HG03097 (cell line): ENCODE results near the gene TBX1.
"Not testable (repeated sequence)": the region's sequence is repeated elsewhere in the genome, so short reads cannot be mapped to it uniquely, and the experiment has no call there.

ENCODE experiments used
- ATAC-seq: cut with Tn5 transposase; IDR thresholded peaks from one replicate; pipeline ENCODE4 v1.9.1; 2021; ENCODE audit not compliant: unreplicated experiment, low FRiP score

The TBX1 gene

DNA sequence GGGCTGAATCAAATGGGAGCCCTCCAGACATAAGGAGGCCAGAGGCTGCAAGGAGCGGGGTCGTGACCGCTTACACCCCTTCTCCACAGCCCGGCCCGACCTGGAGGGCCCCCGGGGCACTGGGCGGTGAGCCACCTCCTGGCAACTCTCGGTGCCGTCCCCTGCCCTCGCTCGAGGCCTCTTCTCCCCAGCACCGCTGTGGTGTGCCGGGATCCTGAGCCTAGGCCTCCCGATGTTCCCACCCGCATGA is 37.7 kb upstream of the TBX1 start:
- no peak for ATAC-seq

DNA sequence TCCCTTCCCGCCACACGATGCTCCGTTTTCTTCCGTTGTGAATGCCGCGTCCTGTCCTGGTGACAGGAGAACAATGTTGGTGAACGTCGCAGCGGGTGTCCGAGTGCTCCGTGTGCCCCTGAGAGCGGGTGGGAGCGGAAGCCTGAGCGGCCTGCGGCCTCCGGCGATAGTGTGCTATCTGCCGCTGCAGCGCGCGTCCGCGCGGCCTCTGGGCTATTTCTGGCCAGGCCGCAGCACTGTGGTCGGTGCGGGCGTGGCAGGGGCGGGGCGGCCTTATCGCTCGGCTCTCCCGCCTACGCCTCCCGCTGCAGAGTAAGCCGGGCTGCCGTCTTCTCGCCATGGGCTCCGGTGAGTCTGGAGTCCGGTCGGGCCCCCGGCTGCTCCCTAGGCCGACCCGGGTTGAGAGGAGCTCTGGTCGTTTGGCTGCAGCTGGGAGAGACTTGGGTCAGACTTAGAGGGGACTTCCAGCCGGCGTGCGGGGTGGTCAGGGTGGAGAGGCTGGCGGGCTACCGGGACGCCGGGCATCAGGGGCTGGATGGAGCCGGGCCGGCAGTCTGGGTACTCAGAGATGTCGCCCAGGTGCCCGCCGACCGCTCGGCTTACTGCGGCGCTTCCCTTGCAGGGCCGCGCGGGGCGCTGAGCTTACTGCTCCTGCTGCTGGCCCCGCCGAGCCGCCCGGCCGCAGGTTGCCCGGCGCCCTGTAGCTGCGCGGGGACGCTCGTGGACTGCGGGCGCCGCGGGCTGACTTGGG is 37.2 kb upstream of the TBX1 start, which contains the start of gene GP1BB:
TSS of gene GP1BB (plus strand) at position 308 of the 751 bp plus-strand sequence. CDS start at position 339, 31 bp downstream.
- no peak for ATAC-seq

DNA sequence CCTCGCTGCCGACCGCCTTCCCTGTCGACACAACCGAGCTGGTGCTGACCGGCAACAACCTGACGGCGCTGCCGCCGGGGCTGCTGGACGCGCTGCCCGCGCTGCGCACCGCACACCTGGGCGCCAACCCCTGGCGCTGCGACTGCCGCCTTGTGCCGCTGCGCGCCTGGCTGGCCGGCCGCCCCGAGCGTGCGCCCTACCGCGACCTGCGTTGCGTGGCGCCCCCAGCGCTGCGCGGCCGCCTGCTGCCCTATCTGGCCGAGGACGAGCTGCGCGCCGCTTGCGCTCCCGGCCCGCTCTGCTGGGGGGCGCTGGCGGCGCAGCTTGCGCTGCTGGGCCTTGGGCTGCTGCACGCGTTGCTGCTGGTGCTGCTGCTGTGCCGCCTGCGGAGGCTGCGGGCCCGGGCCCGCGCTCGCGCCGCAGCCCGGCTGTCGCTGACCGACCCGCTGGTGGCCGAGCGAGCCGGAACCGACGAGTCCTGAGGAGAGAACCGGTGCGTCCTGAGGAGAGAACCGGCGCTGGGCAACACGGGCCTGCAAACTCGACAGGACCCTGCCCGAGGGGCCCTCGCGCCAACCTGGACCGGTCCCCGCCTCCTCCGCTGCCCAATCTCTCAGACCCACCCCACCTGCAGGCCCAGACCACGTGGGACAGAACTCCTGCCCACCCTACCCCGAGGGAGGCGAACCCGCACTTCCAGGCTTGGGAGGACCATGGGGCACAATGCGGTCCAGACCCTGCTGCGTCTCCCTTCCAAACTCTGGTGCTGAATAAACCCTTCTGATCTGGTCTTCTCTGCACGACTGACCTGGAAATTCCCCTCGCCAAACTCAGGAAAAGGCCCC is 36.4 kb upstream of the TBX1 start:
- ATAC-seq, result no peak

DNA sequence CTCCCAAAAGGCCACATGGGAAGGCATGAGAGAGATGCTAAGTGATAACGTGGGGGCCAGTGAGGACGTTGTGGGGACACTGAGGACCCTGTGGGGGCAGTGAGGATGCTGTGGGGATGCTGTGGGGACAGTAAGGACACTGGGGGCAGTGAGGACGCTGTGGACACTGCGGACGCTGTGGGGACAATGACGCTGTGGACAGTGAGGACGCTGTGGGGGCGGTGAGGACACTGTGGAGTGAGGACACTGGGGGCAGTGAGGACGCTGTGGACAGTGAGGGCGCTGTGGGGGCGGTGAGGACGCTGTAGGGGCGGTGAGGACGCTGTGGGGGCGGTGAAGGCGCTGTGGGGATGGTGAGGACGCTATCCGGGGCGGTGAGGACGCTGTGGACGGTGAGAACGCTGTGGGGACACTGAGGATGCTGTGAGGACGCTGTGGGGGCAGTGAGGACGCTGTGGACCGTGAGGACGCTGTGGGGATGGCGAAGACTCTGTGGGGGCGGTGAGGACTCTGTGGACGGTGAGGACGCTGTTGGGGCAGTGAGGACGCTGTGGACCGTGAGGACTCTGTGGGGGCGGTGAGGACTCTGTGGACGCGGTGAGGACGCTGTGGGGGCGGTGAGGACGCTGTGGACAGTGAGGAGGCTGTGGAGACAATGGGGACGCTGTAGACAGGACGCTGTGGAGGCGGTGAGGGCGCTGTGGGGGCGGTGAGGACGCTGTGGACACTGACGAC is 35.5 kb upstream of the TBX1 start:
- ATAC-seq, result no peak

DNA sequence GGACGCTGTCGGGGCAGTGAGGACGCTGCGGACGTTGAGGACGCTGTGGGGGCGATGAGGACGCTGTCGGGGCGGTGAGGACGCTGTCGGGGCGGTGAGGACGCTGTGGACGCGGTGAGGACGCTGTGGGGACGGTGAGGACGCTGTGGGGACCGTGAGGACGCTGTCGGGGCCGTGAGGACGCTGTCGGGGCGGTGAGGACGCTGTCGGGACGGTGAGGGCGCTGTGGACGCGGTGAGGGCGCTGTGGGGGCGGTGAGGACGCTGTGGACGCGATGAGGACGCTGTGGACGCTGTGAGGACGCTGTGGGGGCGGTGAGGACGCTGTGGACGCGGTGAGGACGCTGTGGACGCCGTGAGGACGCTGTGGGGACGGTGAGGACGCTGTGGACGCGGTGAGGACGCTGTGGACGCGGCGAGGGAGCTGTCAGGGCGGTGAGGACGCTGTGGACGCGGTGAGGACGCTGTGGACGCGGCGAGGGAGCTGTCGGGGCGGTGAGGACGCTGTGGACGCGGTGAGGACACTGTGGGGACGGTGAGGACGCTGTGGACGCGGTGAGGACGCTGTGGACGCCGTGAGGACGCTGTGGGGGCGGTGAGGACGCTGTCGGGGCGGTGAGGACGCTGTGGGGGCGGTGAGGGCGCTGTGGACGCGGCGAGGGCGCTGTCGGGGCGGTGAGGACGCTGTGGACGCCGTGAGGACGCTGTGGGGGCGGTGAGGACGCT is 34.4 kb upstream of the TBX1 start:
- not testable (repeated sequence) for ATAC-seq

DNA sequence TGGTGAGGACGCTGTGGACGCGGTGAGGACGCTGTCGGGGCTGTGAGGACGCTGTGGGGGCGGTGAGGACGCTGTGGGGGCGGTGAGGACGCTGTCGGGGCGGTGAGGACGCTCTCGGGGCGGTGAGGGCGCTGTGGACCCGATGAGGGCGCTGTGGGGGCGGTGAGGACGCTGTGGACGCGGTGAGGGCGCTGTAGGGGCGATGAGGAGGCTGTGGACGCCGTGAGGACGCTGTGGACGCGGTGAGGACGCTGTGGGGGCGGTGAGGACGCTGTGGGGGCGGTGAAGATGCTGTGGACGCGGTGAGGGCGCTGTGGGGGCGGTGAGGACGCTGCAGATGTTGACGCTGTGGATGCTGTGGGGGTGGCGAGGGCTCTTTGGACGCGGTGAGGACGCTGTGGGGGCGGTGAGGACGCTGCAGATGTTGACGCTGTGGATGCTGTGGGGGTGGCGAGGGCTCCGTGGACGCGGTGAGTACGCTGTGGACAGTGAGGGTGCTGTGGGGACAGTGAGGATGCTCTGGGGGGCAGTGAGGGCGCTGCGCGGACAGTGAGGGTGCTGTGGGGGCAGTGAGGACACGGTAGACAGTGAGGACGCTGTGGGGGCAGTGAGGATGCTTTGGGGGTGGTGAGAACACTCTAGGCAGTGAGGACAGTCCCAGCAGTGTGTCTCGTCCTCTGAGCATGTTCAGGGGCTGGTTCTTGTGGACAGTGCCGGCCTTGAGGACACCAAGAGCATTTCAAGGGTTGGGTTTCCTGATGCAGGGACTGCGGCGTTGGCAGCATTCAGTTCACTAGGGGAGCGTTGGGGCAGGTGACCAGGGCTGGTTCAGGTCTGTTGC is 33.0 kb upstream of the TBX1 start:
- no peak for ATAC-seq

DNA sequence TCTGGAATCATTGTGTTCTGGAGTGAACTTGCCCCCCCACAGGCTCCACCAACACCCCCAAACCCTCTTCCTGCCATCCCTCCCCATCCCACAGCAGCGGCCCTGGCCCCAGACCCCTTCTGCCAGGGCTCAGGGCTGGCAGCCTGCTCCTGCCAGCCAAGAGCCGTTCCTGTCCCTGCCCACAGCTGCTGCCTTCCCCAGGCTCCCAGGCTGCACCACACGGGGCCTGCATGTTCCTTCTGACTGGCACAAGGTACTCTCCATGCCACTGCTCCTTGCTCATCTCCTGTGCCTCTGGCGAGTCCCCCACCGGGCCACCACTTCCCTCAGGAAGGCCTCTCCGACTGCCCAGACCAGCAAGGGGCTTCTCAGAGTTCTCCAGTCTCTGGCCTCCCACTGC is 32.3 kb upstream of the TBX1 start:
- ATAC-seq, result no peak

DNA sequence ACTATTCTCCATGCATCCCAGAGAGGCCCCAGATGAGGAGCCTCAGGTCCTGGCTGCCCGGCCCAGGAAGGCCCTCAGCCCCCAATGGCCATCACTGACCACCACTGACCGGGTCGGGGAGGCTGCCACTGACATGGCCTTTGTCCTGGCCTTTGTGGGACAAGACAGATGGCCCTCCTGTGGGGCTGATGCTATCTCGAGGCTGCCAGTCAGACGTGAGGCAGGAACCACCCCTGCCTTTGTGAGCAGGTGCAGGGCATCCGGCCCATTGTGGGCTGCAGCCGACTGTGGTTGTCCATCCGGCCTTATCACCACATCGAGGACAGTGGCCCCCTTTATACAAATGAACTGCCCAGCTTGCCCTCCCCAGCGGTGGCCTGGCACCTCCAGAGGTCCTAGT is 31.7 kb upstream of the TBX1 start:
- ATAC-seq, result no peak

DNA sequence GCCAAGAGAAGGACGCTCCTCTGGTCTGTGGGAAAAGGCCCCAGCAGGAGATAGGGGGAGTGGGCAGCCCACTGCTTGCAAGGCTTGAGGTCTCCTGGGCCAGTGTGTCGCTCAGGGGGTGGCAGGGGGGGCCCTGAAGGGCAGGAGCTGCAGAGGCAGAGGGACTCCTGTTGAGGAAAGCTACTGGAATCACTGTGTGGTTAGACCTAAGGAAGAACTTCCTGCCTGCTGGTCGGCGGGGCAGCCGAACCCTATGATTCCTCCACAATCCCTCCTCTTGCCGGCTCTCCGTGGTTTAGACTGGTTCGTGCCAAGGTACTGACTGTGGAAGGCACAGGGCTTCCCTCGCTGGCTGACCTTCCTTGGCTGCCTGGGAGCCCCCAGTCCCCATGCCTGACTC is 31.1 kb upstream of the TBX1 start:
- no peak for ATAC-seq

DNA sequence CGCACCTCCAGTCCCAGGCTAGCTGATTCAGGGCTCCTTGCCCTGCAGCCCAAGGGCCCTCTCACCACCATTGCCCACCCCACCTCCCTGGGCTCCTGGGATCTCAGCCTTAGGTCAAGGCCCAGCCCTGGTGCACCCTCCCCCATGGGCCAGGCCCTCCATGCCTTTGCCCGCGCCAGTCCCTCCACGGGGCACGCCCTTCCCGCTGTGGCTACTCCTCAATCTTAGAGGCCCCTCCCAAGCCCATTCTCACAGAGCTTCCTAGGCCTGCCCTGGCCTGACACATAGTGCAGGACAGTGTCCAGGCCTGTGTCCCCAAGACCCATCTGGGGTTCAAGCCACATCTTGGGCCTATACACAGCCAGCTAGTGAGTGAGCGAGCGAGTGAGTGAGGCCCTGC is 30.4 kb upstream of the TBX1 start:
- no peak for ATAC-seq

DNA sequence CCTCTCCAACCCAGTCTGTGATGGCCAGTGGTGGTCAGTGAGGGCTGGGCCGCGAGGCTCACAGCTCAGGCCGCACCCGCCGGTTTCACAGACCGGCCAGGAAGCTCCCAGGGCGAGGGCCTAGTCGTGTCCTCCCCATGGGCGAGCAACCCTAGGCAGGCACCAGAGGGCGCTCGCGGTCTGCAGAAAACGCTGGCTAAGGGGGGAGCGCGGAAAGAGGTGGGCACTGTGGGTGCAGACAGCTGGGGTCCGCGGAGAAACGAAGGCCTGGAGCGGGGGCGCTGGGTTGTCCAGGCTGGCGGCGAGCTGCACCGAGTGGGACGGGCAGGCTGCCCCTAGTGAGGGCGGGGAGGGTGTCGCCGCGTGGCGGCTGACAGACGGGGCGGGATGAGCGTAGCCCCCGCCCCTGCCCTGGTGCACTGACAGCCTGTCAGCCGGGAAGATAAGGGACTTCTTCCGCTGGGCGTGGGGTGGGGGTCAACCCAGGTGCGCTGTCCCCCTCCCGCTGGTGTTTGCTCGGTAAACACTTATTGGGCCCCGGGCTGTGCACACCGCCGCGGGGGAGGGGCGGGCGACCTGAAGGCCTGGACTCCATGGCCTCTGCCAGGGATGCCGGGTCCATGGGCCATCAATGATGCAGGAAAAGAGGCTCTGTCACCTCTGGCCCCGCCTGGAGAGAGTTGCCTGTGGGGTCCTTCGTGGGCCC is 29.8 kb upstream of the TBX1 start:
- ATAC-seq, result no peak

DNA sequence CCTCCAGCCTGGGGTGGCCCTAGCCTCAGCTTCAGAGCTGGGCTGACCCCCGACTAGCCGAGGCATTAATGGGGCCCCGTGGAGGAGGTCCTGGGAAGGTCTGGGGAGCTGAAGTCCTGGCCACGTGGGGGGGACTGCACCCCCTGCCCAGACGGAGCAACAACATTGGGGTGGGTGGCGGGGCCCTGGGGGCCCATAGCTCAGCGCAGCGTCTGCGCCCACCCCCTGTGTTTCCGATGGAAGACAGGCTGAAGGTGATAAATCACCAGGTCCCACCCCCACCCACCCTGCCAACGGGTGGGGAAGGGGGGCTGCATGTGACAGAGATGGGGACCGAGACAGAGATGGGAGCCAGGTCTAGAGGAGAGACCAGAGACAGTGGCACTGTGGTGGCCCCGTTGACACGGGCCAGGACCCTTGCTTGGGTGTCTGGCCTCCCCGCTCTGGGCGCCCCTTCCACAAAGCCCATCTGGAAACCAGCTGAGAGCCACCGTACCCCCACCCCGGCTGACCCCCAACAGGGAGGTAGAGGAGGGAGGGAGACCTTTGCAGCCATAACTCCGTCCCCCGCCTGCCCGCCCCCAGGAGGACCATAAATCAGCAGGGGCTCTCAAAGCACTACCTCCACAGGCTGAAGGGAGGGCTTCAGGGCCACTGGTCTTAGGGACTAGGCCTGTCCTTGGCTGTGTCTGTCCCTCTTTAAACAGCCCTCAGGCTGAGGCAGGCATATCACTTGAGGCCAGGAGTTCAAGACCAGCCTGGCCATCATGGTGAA is 29.0 kb upstream of the TBX1 start:
- no peak for ATAC-seq

DNA sequence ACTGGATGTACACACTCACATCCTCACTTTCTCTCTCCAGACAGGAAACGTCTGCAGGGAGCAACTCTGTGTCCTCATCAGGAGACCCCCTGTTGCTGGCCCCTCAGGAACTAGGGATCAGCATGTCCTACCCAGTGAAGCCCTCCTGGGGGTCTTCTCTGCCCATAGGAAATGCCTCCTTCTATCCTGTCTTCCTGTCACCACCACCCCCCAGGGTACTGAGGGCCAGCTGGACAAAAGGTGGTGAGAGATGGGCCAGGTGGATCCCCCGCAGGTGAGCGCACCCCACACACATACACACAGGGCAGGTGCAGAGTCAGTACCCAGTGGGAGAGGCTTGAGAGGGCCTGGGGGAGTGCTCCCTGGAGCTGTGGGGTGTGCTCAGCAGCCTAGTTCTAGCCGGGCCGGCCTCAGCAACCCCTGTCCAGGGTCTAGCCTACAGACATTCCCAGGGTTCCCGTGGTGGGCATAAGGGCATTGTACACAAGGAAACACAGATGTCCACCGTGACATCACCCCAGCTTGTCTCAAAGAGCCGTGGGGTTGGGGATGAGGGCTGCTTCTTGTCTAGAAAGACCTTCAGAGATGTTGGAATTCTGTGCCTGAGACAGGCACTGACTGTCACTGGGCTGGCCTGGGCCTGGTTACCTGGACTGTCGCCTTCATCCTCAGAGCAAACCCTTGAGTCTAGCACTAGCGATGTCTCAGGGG is 28.0 kb upstream of the TBX1 start:
- ATAC-seq, result no peak

DNA sequence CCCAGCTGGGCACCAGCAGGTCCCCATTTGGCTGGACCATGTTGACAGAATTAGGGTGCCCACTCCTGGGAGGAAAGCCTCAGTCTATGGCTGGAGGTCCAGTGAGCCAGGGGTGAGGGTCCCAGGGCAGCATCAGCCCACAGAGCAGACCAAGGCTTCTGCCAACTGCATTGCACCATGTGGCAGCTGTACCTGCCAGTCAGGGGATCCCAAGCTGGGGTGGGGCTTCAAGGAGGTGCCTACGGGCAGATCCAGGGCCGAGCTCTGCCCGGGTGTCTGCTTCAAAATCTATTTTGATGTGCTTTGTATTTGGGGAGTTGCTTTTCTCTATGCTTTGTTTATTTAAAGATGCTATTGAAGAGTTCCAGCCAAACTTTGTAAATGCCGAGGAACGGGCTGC is 26.8 kb upstream of the TBX1 start:
- no peak for ATAC-seq

DNA sequence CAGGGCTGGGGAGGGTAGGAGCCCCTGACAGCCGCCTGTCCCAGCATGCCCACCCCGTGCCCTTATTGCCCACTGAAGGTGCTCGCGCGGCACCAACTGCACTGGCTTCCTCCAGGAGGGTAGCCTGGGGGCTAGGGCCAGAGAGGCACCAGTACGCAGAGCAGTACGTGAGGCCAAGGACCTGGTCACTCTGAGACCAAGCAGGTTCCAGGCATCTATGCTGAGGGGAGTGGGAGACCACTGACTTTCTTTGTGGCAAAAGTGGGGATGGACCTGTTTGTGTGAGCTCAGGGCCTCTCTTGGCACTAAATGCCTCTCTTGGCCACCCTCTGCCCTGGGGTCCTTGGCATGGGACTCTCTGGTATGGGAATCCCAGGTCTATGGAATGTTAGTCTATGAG is 26.4 kb upstream of the TBX1 start:
- no peak for ATAC-seq

DNA sequence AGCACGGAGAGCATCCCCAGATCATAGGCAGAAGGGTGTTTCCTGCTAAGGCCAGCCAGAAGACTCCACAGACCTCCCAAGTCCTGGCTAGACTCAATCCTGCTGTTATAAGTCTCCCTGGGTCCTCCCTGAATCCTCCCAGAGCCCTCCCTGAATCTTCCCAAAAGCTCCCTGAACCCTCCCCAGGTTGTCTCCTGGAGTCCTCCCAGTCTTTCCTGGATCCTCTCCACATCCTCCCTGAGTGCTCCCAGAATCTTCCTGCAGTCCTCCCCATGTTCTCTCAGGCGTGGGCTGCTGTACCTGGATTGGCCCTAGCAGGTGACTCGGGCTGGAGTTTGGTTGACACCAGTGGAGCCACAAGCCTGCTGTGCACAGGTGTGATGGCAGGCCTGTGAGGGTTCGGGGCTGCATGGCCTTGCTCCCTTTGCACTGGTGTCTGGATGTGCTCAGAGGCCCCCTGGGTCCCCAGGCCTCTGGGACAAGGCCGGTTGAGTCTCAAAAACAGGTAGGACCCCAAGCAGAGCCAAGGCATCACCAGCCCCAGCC is 25.7 kb upstream of the TBX1 start:
- ATAC-seq, result no peak

DNA sequence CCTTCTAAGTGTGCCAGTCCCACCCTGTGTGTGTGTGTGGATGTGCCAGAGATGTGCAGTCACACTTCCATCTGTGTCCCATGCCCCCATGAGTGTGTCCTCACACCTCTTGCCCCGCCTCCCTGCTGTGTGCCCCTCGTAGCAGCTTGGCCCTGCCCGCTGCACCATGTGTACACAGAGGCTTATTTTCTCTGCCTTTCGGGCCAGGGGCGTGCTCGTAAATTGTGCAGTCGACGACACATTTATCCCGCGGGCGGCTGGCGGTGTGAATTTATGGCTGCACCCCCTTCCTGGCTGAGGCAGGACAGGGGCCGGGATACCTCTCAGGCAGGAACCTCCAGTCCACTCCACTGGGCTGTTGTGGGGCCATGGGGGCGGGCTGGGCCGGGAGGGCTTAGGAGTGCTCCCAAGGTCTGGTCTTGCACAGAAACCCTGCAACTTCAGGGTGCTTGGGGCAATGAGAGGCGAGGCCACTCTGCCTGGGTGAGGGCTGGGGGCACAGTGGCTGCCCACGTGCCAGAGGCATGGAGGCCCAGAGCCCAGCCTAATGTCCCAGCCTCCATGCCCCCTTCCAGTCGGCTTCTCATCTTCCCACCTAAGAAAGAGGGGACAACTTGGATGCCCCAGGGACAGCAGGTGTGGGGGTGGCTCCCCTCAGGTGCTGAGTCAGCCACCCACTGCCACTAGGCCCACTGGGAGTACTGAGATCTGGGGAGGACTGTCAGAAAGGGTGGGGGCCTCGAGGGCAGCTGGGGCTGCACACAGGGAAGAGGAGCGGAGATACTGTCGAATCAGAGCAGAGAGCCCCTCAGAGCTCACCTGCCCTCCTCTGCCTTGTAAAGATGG is 24.7 kb upstream of the TBX1 start:
- ATAC-seq, result no peak
